Activated gamma-delta T cell treated with anti-CD3 and anti-CD28 coated beads, Interleukin-2, amount 50 U/mL, for 16 hours (primary cell): Measurements from ENCODE around the gene USP27X.
A peak's percentile ranks its signal among the peaks of the same experiment; 100 is the strongest.

ENCODE experiments used
- DNase-seq: peaks from one replicate; pipeline ENCODE4 v3.0.0-alpha.2; 2020; ENCODE audit warnings: low read depth

Gene USP27X

GRCh38 chrX:49884290-49884862, 5.1 kb downstream of the USP27X start:
- peak; percentile 38 for DNase-seq

- no peak for DNase-seq
These were observed 13.3 kb downstream of the USP27X start for GRCh38 chrX:49892542-49892941.

GRCh38 chrX:49896951-49897350, 17.7 kb downstream of the USP27X start:
- DNase-seq: no peak

- no peak for DNase-seq
These were observed 21.8 kb downstream of the USP27X start for GRCh38 chrX:49901048-49901447.

DNA sequence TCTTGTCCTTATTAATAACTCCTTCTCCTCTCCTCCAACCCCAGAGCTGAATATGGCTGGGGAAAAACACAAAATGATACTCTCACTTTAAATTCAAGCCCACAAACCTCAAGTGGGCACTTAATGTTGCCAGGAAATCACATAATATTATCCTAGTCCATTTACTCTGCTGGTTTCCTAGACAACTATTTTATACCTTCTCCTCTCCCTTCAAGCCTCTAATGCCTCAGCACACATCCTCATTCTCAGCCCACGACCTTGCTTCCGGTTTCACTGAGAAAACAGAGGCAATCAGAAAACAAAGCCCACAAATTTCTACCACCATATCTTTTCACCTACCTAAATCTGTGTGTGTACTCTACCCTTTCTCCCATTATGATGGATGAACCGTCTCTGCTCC, 31.1 kb downstream of the USP27X start:
- DNase-seq: no peak

DNA sequence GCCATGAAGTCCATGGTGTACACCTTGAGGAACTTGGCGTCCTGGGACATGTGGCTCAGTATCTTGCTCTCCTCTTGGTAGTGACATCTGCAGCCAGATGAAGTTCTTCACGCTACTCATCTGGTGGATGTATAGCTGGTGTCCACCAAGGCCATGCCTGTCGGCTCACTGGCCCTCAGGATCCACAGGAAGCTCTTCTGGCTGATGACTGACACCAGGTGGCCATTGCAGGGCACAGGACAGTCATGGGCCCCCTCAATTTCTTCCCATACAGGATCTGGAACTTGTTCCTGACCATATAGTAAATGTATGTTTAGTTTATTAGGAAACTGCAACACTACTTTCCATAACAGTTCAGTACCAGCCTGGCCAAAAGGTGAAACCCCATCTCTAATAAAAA, 32.8 kb downstream of the USP27X start:
- DNase-seq: no peak

- DNase-seq: no peak
These were observed 33.6 kb downstream of the USP27X start for GRCh38 chrX:49912861-49913260.

DNA sequence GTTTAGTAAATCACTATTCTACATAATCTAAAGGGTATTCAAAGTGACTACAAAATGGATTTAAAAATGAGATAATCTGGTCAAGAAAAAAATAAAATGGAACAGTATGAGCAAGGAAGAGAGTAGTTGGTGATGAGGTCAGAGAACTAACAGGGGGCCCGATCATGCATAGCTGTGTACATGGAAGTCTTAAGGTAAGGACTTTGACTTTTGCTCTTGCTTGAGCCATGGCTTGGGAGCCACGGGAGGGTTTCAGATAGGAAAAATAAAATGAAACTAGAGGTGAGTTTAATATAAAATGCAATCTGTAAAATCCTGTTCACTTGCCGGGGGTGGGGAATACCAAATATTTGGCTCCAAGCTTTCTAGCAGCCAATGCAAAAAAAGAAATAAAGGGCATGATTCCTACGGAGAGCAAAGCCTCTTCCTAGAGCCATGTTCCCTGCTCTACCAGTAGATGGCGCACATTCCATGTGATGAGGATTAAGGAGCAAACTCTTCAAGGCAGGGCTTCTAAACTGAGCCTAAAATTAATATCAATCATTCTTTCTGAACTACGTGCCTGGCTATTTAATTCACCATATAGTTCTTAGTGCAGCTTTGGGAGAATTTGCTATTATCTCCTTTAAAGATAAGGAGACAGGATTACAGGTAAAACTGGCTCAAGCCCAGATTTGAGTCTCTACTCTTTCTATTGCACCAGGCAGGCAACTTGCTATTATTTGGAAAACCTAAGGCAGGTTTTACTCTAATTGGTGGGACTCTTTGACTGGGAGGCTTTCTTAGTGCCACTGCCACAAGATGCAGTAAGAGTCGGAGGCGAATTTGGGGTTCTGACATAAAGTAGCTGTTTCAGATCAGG, 36.3 kb downstream of the USP27X start:
- DNase-seq: peak; percentile 40

DNA sequence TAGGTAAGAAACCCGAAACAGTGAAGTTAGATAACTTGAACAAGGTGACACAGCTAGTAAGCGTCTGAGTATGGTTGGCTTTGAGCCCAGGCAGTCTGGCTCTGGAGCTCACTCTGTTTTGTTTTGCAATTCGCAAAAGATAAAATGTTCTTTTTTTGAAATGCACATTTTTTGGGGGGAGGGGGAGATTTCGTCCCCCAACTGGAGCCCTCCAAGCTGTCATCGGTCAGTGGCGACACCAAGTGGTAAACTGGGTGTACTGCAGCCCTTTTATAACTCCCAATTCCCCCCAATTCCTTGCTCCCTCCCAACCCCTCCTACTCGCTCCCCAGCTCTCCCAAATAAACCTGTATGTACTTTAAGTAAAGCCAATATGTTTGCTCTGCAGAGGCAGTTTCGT, 40.3 kb downstream of the USP27X start:
- peak; percentile 8 for DNase-seq

- no peak for DNase-seq
These were observed 41.8 kb downstream of the USP27X start for GRCh38 chrX:49921109-49921508.

DNA sequence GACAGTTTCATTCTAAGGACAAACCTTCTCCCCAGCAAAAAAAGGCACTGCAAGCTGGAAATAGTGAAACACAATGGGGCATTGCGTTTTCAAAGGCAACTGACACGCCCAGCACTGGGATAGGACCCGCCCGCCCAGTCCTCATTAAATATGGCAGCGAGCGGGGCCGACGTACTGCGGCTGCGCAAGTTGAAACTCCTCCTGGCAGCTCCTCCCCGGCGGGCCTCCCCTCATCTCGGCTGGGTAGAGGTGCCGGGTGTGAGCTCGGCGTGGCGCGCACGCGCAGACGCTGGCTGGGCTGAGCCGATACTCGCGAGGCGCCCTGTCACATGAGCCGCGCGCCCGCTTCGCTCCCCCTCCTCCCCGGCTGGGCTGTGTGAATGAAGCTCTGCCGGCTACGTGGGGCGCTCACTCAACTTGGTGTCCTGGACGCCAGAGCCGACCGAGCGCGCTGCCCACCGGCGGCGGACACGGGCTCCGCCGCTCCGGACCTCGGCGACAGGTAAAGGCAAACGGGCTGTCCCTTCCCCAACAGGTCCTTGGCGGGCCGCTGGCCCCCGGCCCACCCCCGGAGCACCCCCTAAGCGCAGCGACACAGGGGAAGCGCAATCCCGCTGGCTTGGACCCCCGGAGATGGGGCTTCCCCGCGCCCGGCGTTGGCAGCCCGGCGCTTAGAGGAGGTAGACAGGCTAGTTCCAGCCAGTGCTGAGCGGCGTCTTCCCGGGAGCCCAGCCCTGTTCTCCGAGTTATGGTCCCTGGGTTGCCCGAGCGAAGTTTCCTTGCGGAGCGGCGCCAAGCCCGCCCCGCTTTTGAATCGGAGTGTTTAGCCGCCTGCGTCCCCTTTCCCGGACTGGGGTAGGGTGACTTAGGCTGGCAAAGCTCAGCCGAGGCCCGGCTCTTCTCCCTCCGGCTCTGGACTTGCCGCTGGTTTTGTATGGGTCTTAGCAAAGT, 43.3 kb downstream of the USP27X start, which contains the start of gene CLCN5:
TSS of gene CLCN5 (plus strand) at position 306 of the 951 bp plus-strand sequence. CDS start 2,703 bp downstream, outside the sequence.
- DNase-seq: peak; percentile 87

DNA sequence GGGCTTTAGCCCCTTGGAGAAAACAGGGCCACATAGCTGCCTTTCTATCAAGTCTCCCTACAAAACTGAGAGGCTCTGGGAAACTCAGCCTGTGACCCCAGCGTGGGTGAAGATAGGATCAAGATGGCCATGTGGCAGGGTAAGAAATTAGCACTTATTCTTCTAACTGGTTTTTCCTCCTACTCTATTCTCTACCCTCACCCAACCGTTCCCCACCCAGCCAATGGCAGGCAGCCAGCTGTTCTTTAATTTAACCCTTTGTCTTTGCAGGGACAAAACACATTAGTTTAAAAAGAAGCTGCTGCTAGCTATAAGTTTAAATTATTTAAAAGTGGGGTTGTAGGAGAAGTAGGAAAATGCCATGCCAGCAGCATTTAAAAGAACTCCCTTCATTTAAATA, 45.9 kb downstream of the USP27X start:
- DNase-seq: no peak

DNA sequence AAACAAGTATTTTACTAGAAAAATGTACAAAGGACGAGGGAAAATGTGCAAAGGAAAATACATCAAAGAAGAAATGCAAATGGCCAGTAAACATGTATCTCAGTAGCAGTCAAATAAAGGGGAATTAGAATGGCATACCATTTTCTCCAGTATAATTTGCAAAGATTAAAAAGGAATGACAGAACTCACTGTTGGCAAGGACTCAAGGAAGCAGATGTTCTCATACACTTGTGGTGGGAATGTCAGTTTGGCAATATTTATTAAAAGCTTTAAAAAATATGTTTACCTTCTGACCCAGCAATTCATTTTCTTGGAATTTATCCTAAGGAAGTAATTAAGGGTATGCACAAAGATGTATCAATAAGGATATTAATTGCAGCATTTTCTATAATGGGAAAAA, 50.8 kb downstream of the USP27X start:
- DNase-seq: no peak
